ENCODE measurements around the gene MUC4. TPM values are rescaled to one million over a fixed set of nuclear protein-coding genes. Genes with fewer than 3 reads are reported as not detected.

The MUC4 gene
- total RNA-seq, 1 experiment from 2014 or later = 63.7 TPM

GRCh38 chr3:195760345-195761122 lies 51.2 kb downstream of the MUC4 start:
- intact Hi-C loops (cut with micrococcal nuclease; ENCODE audit: unreplicated experiment) = no loop called here
- Histone ChIP-seq H3K4me3 (no peak overlapping the region), H3K4me2 (no peak overlapping the region), H3K27ac (no peak overlapping the region), H3K9me2 (ENCODE audit: insufficient read depth) (no peaks in the 10 kb centered on the region), H3K4me1 (replicated peaks; ENCODE audit: insufficient read depth) (no peaks in the 10 kb centered on the region), H3F3A (ENCODE audit: insufficient read depth, low read depth) (no peaks in the 10 kb centered on the region), H3K27me3 (ENCODE audit: insufficient read depth, low read depth) (no peaks in the 10 kb centered on the region), H3K79me2 (ENCODE audit: low read depth) (no peaks in the 10 kb centered on the region), H3K9me3 (ENCODE audit: insufficient read depth, low read depth) (no peaks in the 10 kb centered on the region), H3K36me3 (ENCODE audit: low read depth) (no peaks in the 10 kb centered on the region), H2AFZ (no peak overlapping the region), H4K20me1 (ENCODE audit: insufficient read depth) (no peaks in the 10 kb centered on the region)
- ChIA-PET POLR2A (ENCODE audit: unreplicated experiment) (no interaction called here), CTCF (no interaction called here)
- DNase-seq = no peak
- TF ChIP-seq CTCF (conservative IDR thresholded peaks at IDR 0.05) (no peak), EZH2 (IDR thresholded peaks at IDR 0.05; ENCODE audit: low read depth) (no peak)
- BruUV-seq (replicated peaks) = no TSS peak

GRCh38 chr3:195758721-195759353 lies 52.9 kb downstream of the MUC4 start:
- no TSS peak for BruUV-seq (replicated peaks)
- intact Hi-C loops (cut with micrococcal nuclease; ENCODE audit: unreplicated experiment) = no loop called here
- DNase-seq = no peak
- H3K9me2 ChIP-seq (ENCODE audit: insufficient read depth) = no peaks in the 10 kb centered on the region
- H3K4me2 ChIP-seq = no peak overlapping the region
- no peaks in the 10 kb centered on the region for H4K20me1 ChIP-seq (ENCODE audit: insufficient read depth)
- no peaks in the 10 kb centered on the region for H3K4me1 ChIP-seq (replicated peaks; ENCODE audit: insufficient read depth)
- H2AFZ ChIP-seq = no peak overlapping the region
- H3F3A ChIP-seq (ENCODE audit: insufficient read depth, low read depth) = no peaks in the 10 kb centered on the region; the same call in 1 of the 2 replicates
- POLR2A ChIA-PET (ENCODE audit: unreplicated experiment) = no interaction called here
- H3K4me3 ChIP-seq = no peak overlapping the region
- CTCF ChIA-PET = no interaction called here
- H3K27me3 ChIP-seq (ENCODE audit: insufficient read depth, low read depth) = no peaks in the 10 kb centered on the region
- TF ChIP-seq EZH2 (IDR thresholded peaks at IDR 0.05; ENCODE audit: low read depth) (no peak), CTCF (conservative IDR thresholded peaks at IDR 0.05) (no peak)
- H3K9me3 ChIP-seq (ENCODE audit: insufficient read depth, low read depth) = no peaks in the 10 kb centered on the region
- no peaks in the 10 kb centered on the region for H3K36me3 ChIP-seq (ENCODE audit: low read depth)
- H3K79me2 ChIP-seq (ENCODE audit: low read depth) = no peaks in the 10 kb centered on the region
- H3K27ac ChIP-seq = no peak overlapping the region

- no peaks in the 10 kb centered on the region for H4K20me1 ChIP-seq (ENCODE audit: insufficient read depth)
- no peak overlapping the region for H3K27ac ChIP-seq
- DNase-seq = no peak
- no peaks in the 10 kb centered on the region for H3K9me2 ChIP-seq (ENCODE audit: insufficient read depth)
- no peak for TF ChIP-seq CTCF (conservative IDR thresholded peaks at IDR 0.05)
- no peak for TF ChIP-seq EZH2 (IDR thresholded peaks at IDR 0.05; ENCODE audit: low read depth)
- H3K9me3 ChIP-seq (ENCODE audit: insufficient read depth, low read depth) = no peaks in the 10 kb centered on the region
- ChIA-PET CTCF (no interaction called here), POLR2A (ENCODE audit: unreplicated experiment) (no interaction called here)
- H3K27me3 ChIP-seq (ENCODE audit: insufficient read depth, low read depth) = no peaks in the 10 kb centered on the region
- peaks cover 5% of the 10 kb centered on the region for H3K4me1 ChIP-seq (replicated peaks; ENCODE audit: insufficient read depth)
- intact Hi-C loops (cut with micrococcal nuclease; ENCODE audit: unreplicated experiment) = no loop called here
- no peak overlapping the region for H3K4me3 ChIP-seq
- no peak overlapping the region for H3K4me2 ChIP-seq
- no peak overlapping the region for H2AFZ ChIP-seq
- H3F3A ChIP-seq (ENCODE audit: insufficient read depth, low read depth) = peaks cover 4% of the 10 kb centered on the region; the same call in 1 of the 2 replicates
- H3K36me3 ChIP-seq (ENCODE audit: low read depth) = no peaks in the 10 kb centered on the region
- H3K79me2 ChIP-seq (ENCODE audit: low read depth) = no peaks in the 10 kb centered on the region
- BruUV-seq (replicated peaks) = no TSS peak
Observed at GRCh38 chr3:195757827-195758226, 53.9 kb downstream of the MUC4 start.

All from PC-9 (cell line).